Fibroblast of lung (primary cell): ENCODE results near the gene LHFPL6. TPM values are rescaled to one million over a fixed set of nuclear protein-coding genes. Genes with fewer than 3 reads are reported as not detected.

Experiments used
- DNase-seq, 2 donors: peaks; one replicate each; pipeline versions ENCODE4 v3.0.0 to v3.0.0-alpha.2; 2010; ENCODE audit warnings: low read depth in 2 of 2
- H2AFZ ChIP-seq: 2 replicates; pipeline ENCODE4 v1.5.1; 2012; ENCODE audit warnings: low read length, control low read depth, inconsistent platforms
- H3K27ac ChIP-seq: 2 replicates; pipeline ENCODE4 v1.5.1; 2011; ENCODE audit warnings: low read length, control low read depth; ENCODE audit not compliant: insufficient read depth
- H3K27me3 ChIP-seq: 2 replicates; pipeline ENCODE4 v1.5.1; 2011; ENCODE audit warnings: mild to moderate bottlenecking, low read length; ENCODE audit not compliant: control insufficient read depth, insufficient read depth
- H3K36me3 ChIP-seq: 2 replicates; pipeline ENCODE4 v1.5.1; 2011; ENCODE audit warnings: low read length; ENCODE audit not compliant: control insufficient read depth, insufficient read depth
- H3K4me1 ChIP-seq: 2 replicates; pipeline ENCODE4 v1.5.1; 2011; ENCODE audit warnings: low read length; ENCODE audit not compliant: control insufficient read depth, insufficient read depth; ENCODE audit errors: extremely low read depth
- H3K4me2 ChIP-seq: 2 replicates; pipeline ENCODE4 v1.5.1; 2011; ENCODE audit warnings: low read length, control low read depth; ENCODE audit not compliant: insufficient read depth; ENCODE audit errors: extremely low read depth
- H3K4me3 ChIP-seq, 4 experiments: fragments of 200-600 bp in 1 of 4; sonication (generic) in 1 of 4; replicated peaks in 1 of 4; 2 replicates each; pipeline ENCODE4 v1.5.1; 2011 to 2016; ENCODE audit warnings: low read length in 4 of 4, low read depth in 3 of 4, mild to moderate bottlenecking in 3 of 4, control low read depth in 2 of 4, inconsistent platforms in 1 of 4, mixed read lengths in 1 of 4; ENCODE audit not compliant: insufficient read depth in 1 of 4; ENCODE audit errors: control extremely low read depth in 1 of 4
- H3K79me2 ChIP-seq: 2 replicates; pipeline ENCODE4 v1.5.1; 2012; ENCODE audit warnings: mild to moderate bottlenecking, low read length, inconsistent platforms; ENCODE audit not compliant: control insufficient read depth, insufficient read depth
- H3K9ac ChIP-seq: 2 replicates; pipeline ENCODE4 v1.5.1; 2011; ENCODE audit warnings: mild to moderate bottlenecking, low read length, control low read depth; ENCODE audit not compliant: insufficient read depth
- H3K9me3 ChIP-seq: 2 replicates; pipeline ENCODE4 v1.5.1; 2012; ENCODE audit warnings: low read depth, low read length; ENCODE audit not compliant: control insufficient read depth, insufficient read depth
- H4K20me1 ChIP-seq: 2 replicates; pipeline ENCODE4 v1.5.1; 2011; ENCODE audit warnings: low read length; ENCODE audit not compliant: control insufficient read depth, insufficient read depth; ENCODE audit errors: extremely low read depth
- CTCF ChIP-seq, 2 donors: IDR thresholded peaks in 1 of 2; conservative IDR thresholded peaks in 1 of 2; 1 replicate in 1 of 2; 2 replicates in 1 of 2; pipeline ENCODE4 v1.5.1; 2011 to 2012; ENCODE audit warnings: low read length in 2 of 2, control low read depth in 1 of 2, inconsistent platforms in 1 of 2, low read depth in 1 of 2, mild to moderate bottlenecking in 1 of 2
- EZH2 ChIP-seq: IDR thresholded peaks from 2 replicates; pipeline ENCODE4 v1.5.1; 2012; ENCODE audit warnings: low read length, control low read depth, mild to moderate bottlenecking; ENCODE audit errors: missing control alignments
- polyA plus RNA-seq, 2 donors: library from polyadenylated mRNA; depleted of rRNA in 1 of 2; stranded (reverse) in 1 of 2; unstranded in 1 of 2; fragments of >200 nt; gene quantifications; 2 replicates each; pipeline ENCODE4 v1.2.1, GENCODE V29; 2011 to 2012; ENCODE audit warnings: missing spikeins in 1 of 2
- total RNA-seq: library from RNA; depleted of rRNA; stranded (reverse); fragments of >200 nt; gene quantifications from 2 replicates; pipeline ENCODE4 v1.2.1, GENCODE V29; 2014

Gene LHFPL6
- total and polyA plus RNA-seq, 2 donors (not counting 1 experiment from before 2014, with no cell fraction given), result 42.4 to 86.8 TPM

GRCh38 chr13:39516096-39516495 is 86.9 kb downstream of the LHFPL6 start:
- no peak overlapping the region for H2AFZ ChIP-seq
- TF ChIP-seq CTCF (conservative IDR thresholded peaks at IDR 0.05 in 1 of 2, IDR thresholded peaks at IDR 0.05 in 1 of 2; ENCODE audit: low read depth in 1 of 2, low read length in 2 of 2), result no peak
- no peak for TF ChIP-seq EZH2
- H3K4me2 ChIP-seq, result no peak overlapping the region
- H3K27ac ChIP-seq, result no peak overlapping the region
- no peaks in the 10 kb centered on the region for H3K79me2 ChIP-seq
- H3K9ac ChIP-seq, result no peak overlapping the region
- no peaks in the 10 kb centered on the region for H4K20me1 ChIP-seq
- peak in 1 of 2 donors; percentile 71 for DNase-seq
- no peak overlapping the region for H3K4me3 ChIP-seq
- no peaks in the 10 kb centered on the region for H3K4me1 ChIP-seq
- H3K9me3 ChIP-seq, result no peaks in the 10 kb centered on the region
- no peaks in the 10 kb centered on the region for H3K27me3 ChIP-seq
- H3K36me3 ChIP-seq, result no peaks in the 10 kb centered on the region

GRCh38 chr13:39515224-39515714 is 87.7 kb downstream of the LHFPL6 start:
- TF ChIP-seq CTCF (conservative IDR thresholded peaks at IDR 0.05 in 1 of 2, IDR thresholded peaks at IDR 0.05 in 1 of 2; ENCODE audit: low read depth in 1 of 2, low read length in 2 of 2) (no peak), EZH2 (no peak)

GRCh38 chr13:39512687-39513086 is 90.3 kb downstream of the LHFPL6 start:
- Histone ChIP-seq H3K36me3 (no peaks in the 10 kb centered on the region), H3K4me3 (no peak overlapping the region), H3K9ac (no peak overlapping the region), H3K4me1 (no peaks in the 10 kb centered on the region), H3K4me2 (no peak overlapping the region), H3K79me2 (no peaks in the 10 kb centered on the region), H4K20me1 (no peaks in the 10 kb centered on the region), H3K9me3 (no peaks in the 10 kb centered on the region), H3K27ac (no peak overlapping the region), H2AFZ (no peak overlapping the region), H3K27me3 (no peaks in the 10 kb centered on the region)
- no peak for TF ChIP-seq CTCF (conservative IDR thresholded peaks at IDR 0.05 in 1 of 2, IDR thresholded peaks at IDR 0.05 in 1 of 2; ENCODE audit: low read depth in 1 of 2, low read length in 2 of 2)
- no peak for TF ChIP-seq EZH2
- DNase-seq, result no peak

More at GRCh38 chr13:39515224-39515714, 87.7 kb downstream of the LHFPL6 start:
- H3K9ac ChIP-seq, result no peak overlapping the region
- DNase-seq, result no peak
- H2AFZ ChIP-seq, result no peak overlapping the region
- no peaks in the 10 kb centered on the region for H3K4me1 ChIP-seq
- no peak overlapping the region for H3K27ac ChIP-seq
- no peak overlapping the region for H3K4me2 ChIP-seq
- H3K79me2 ChIP-seq, result no peaks in the 10 kb centered on the region
- H3K9me3 ChIP-seq, result no peaks in the 10 kb centered on the region
- no peaks in the 10 kb centered on the region for H3K36me3 ChIP-seq
- H4K20me1 ChIP-seq, result no peaks in the 10 kb centered on the region
- H3K4me3 ChIP-seq, result no peak overlapping the region
- H3K27me3 ChIP-seq, result no peaks in the 10 kb centered on the region
